ENCODE results near the gene PDXP. TPM values are rescaled to one million over a fixed set of nuclear protein-coding genes. Genes with fewer than 3 reads are reported as not detected.

The PDXP gene
- total and polyA plus RNA-seq, 2 of the 13 experiments (the other 11 are each of a cell fraction or from before 2014, with no cell fraction given) = 58.2 to 70.6 TPM

DNA sequence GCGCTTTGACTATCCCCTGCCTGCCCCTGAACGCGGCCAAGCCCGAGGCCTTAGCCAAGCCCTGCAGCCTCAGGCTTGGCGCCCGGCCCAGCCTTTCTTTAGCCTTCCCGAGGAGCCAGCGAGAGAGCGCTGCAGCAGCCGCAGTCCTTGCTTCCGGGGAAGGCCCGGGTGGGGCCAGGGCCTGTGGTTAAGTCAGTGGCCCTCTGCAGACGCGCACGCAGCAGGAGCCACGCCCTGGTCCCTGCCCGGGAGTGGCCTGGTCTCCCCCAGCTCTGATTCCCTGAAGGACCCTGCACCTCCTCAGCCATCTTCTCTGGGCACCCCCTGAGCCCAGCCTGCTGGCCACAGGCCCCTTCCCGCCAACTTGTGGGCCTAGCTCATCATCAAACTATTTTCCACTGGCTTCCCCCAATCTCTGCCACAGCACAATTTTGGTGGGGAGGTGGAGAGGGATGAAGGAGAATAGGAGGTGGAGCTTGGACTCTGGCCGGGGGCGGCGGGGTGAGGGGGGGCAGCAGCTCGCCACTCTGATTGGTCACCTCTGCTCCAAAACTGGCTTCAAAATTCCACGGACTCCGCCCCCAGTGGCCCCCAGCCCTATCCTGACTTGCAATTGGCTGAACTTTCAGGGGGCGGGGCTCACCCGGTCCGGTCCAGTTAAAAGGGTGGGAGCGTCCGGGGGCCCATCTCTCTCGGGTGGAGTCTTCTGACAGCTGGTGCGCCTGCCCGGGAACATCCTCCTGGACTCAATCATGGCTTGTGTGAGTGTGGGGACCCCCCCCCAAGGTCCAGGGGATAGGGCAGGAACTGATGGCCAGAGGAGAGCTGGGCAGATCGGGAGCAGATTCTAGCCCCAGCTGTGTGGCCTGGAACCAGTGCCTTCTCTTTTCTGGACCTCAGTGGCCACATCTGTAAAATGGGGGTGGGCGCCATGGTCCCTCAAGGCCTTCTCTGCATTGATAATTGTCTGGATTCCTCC lies 16.7 kb downstream of the PDXP start, which contains the start of gene LGALS1 (continued):
- TF ChIP-seq YEATS4 (CRISPR knock-in tag; IDR thresholded peaks at IDR 0.05; ENCODE audit: borderline replicate concordance) (peak; percentile 21; the same call in 1 of the 2 replicates), ATF1 (CRISPR knock-in tag; IDR thresholded peaks at IDR 0.05) (no peak), ZNF761 (CRISPR knock-in tag; conservative IDR thresholded peaks at IDR 0.05) (no peak), SATB2 (CRISPR knock-in tag; IDR thresholded peaks at IDR 0.05) (no peak), GATAD1 (CRISPR knock-in tag; IDR thresholded peaks at IDR 0.05) (0 out of 2 replicates have a peak, but pooled peaks have one; percentile 9), ZFP37 (CRISPR knock-in tag; IDR thresholded peaks at IDR 0.05; ENCODE audit: borderline replicate concordance) (no peak), ZNF484 (CRISPR knock-in tag; IDR thresholded peaks at IDR 0.05; ENCODE audit: borderline replicate concordance, low read depth) (no peak), ZNF563 (CRISPR knock-in tag; IDR thresholded peaks at IDR 0.05) (no peak), CCDC6 (CRISPR knock-in tag; IDR thresholded peaks at IDR 0.05) (no peak), EZH2 (conservative IDR thresholded peaks at IDR 0.05; ENCODE audit: low read depth, low read length) (no peak), HMG20B (CRISPR knock-in tag; conservative IDR thresholded peaks at IDR 0.05) (no peak; the same call in 1 of the 2 replicates), SOX6 (IDR thresholded peaks at IDR 0.05) (no peak), SOX6 (CRISPR knock-in tag; IDR thresholded peaks at IDR 0.05) (0 out of 2 replicates have a peak, but pooled peaks have one; percentile 32), POGZ (CRISPR knock-in tag; IDR thresholded peaks at IDR 0.05) (no peak), ZNF547 (CRISPR knock-in tag; IDR thresholded peaks at IDR 0.05) (no peak), ZFP62 (CRISPR knock-in tag; IDR thresholded peaks at IDR 0.05) (no peak), NFE2L1 (CRISPR knock-in tag; IDR thresholded peaks at IDR 0.05; ENCODE audit: borderline replicate concordance) (no peak)
- TF ChIP-seq, protein P1, sequence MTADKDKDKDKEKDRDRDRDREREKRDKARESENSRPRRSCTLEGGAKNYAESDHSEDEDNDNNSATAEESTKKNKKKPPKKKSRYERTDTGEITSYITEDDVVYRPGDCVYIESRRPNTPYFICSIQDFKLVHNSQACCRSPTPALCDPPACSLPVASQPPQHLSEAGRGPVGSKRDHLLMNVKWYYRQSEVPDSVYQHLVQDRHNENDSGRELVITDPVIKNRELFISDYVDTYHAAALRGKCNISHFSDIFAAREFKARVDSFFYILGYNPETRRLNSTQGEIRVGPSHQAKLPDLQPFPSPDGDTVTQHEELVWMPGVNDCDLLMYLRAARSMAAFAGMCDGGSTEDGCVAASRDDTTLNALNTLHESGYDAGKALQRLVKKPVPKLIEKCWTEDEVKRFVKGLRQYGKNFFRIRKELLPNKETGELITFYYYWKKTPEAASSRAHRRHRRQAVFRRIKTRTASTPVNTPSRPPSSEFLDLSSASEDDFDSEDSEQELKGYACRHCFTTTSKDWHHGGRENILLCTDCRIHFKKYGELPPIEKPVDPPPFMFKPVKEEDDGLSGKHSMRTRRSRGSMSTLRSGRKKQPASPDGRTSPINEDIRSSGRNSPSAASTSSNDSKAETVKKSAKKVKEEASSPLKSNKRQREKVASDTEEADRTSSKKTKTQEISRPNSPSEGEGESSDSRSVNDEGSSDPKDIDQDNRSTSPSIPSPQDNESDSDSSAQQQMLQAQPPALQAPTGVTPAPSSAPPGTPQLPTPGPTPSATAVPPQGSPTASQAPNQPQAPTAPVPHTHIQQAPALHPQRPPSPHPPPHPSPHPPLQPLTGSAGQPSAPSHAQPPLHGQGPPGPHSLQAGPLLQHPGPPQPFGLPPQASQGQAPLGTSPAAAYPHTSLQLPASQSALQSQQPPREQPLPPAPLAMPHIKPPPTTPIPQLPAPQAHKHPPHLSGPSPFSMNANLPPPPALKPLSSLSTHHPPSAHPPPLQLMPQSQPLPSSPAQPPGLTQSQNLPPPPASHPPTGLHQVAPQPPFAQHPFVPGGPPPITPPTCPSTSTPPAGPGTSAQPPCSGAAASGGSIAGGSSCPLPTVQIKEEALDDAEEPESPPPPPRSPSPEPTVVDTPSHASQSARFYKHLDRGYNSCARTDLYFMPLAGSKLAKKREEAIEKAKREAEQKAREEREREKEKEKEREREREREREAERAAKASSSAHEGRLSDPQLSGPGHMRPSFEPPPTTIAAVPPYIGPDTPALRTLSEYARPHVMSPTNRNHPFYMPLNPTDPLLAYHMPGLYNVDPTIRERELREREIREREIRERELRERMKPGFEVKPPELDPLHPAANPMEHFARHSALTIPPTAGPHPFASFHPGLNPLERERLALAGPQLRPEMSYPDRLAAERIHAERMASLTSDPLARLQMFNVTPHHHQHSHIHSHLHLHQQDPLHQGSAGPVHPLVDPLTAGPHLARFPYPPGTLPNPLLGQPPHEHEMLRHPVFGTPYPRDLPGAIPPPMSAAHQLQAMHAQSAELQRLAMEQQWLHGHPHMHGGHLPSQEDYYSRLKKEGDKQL (CRISPR knock-in tag; IDR thresholded peaks at IDR 0.05; ENCODE audit: low read depth) = no peak; the same call in 1 of the 2 replicates
- TF ChIP-seq, protein P2, sequence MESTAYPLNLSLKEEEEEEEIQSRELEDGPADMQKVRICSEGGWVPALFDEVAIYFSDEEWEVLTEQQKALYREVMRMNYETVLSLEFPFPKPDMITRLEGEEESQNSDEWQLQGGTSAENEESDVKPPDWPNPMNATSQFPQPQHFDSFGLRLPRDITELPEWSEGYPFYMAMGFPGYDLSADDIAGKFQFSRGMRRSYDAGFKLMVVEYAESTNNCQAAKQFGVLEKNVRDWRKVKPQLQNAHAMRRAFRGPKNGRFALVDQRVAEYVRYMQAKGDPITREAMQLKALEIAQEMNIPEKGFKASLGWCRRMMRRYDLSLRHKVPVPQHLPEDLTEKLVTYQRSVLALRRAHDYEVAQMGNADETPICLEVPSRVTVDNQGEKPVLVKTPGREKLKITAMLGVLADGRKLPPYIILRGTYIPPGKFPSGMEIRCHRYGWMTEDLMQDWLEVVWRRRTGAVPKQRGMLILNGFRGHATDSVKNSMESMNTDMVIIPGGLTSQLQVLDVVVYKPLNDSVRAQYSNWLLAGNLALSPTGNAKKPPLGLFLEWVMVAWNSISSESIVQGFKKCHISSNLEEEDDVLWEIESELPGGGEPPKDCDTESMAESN (CRISPR knock-in tag; conservative IDR thresholded peaks at IDR 0.05) = 0 out of 2 replicates have a peak, but pooled peaks have one; percentile 18
- TF ChIP-seq, protein P3, sequence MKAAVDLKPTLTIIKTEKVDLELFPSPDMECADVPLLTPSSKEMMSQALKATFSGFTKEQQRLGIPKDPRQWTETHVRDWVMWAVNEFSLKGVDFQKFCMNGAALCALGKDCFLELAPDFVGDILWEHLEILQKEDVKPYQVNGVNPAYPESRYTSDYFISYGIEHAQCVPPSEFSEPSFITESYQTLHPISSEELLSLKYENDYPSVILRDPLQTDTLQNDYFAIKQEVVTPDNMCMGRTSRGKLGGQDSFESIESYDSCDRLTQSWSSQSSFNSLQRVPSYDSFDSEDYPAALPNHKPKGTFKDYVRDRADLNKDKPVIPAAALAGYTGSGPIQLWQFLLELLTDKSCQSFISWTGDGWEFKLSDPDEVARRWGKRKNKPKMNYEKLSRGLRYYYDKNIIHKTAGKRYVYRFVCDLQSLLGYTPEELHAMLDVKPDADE (CRISPR knock-in tag; IDR thresholded peaks at IDR 0.05) = no peak
- TF ChIP-seq, protein P4, sequence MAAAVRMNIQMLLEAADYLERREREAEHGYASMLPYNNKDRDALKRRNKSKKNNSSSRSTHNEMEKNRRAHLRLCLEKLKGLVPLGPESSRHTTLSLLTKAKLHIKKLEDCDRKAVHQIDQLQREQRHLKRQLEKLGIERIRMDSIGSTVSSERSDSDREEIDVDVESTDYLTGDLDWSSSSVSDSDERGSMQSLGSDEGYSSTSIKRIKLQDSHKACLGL (CRISPR knock-in tag; IDR thresholded peaks at IDR 0.05) = 0 out of 2 replicates have a peak, but pooled peaks have one; percentile 31

All from HepG2 (cell line).